HepG2 (cell line): ENCODE data around the gene C3orf62.

ENCODE experiments used
- FOSL1 ChIP-seq: sonication (generic); formaldehyde crosslinking; IDR thresholded peaks from 2 replicates; pipeline ENCODE4 v1.9.0; 2021; ENCODE audit warnings: missing genetic modification reagents, borderline replicate concordance
- MAFK ChIP-seq, 2 experiments: IDR thresholded peaks in 1 of 2; conservative IDR thresholded peaks in 1 of 2; 2 replicates each; pipeline ENCODE4 v1.6.1; 2011; ENCODE audit warnings: improper control_type of control experiment in 2 of 2, low read length in 2 of 2
- MXD4 ChIP-seq: IDR thresholded peaks from 2 replicates; pipeline ENCODE4 v1.6.1; 2016; ENCODE audit warnings: mild to moderate bottlenecking, missing biosample characterization, missing genetic modification reagents
- SRF ChIP-seq: IDR thresholded peaks from 2 replicates; pipeline ENCODE4 v1.6.1; 2011; ENCODE audit warnings: mild to moderate bottlenecking, low read depth, low read length, moderate library complexity
- ZBTB43 ChIP-seq: sonication (generic); formaldehyde crosslinking; conservative IDR thresholded peaks from 2 replicates; pipeline ENCODE4 v1.4.0; 2020; ENCODE audit warnings: missing genetic modification reagents
- ZNF569 ChIP-seq: sonication (generic); formaldehyde crosslinking; IDR thresholded peaks from 2 replicates; pipeline ENCODE4 v1.5.0; 2020; ENCODE audit warnings: mild to moderate bottlenecking, missing genetic modification reagents, moderate library complexity, borderline replicate concordance

- no peak for TF ChIP-seq ZBTB43 (CRISPR knock-in tag)
- TF ChIP-seq MAFK (conservative IDR thresholded peaks at IDR 0.05 in 1 of 2, IDR thresholded peaks at IDR 0.05 in 1 of 2; ENCODE audit: low read length in 2 of 2), result no peak
- no peak for TF ChIP-seq MXD4 (CRISPR knock-in tag)
- no peak for TF ChIP-seq FOSL1 (CRISPR knock-in tag)
- TF ChIP-seq SRF, result no peak
- no peak for TF ChIP-seq ZNF569 (CRISPR knock-in tag)
Measured at GRCh38 chr3:49266410-49267095, 10.5 kb downstream of the C3orf62 start.
